Cardiac muscle cell (in vitro differentiated cells and primary cell): ENCODE results near the gene RBM19. TPM values are rescaled to one million over a fixed set of nuclear protein-coding genes. Genes with fewer than 3 reads are reported as not detected.

Experiments
- DNase-seq, 2 donors: peaks; one replicate each; pipeline versions ENCODE4 v3.0.0 to v3.0.0-alpha.2; 2010 to 2017; ENCODE audit warnings: low read depth in 1 of 2, low spot score in 1 of 2
- H3K27ac ChIP-seq: fragments of 200-600 bp; sonication (generic); 2 replicates; pipeline ENCODE4 v1.5.1; 2016
- H3K27me3 ChIP-seq: fragments of 200-600 bp; sonication (generic); 2 replicates; pipeline ENCODE4 v1.6.0; 2016; ENCODE audit warnings: control low read depth
- H3K36me3 ChIP-seq: fragments of 200-600 bp; sonication (generic); 2 replicates; pipeline ENCODE4 v1.5.1; 2016; ENCODE audit warnings: control low read depth
- H3K4me1 ChIP-seq: fragments of 200-600 bp; sonication (generic); 2 replicates; pipeline ENCODE4 v1.8.1; 2017; ENCODE audit warnings: low read depth, mild to moderate bottlenecking, mixed run types
- H3K4me3 ChIP-seq: fragments of 200-600 bp; sonication (generic); 2 replicates; pipeline ENCODE4 v1.5.1; 2016; ENCODE audit warnings: mild to moderate bottlenecking
- H3K9me3 ChIP-seq: fragments of 200-600 bp; sonication (generic); 2 replicates; pipeline ENCODE4 v1.5.1; 2017; ENCODE audit warnings: low read depth, mild to moderate bottlenecking, control low read depth
- CTCF ChIP-seq: IDR thresholded peaks from 2 replicates; pipeline ENCODE4 v1.5.1; 2012; ENCODE audit warnings: low read depth, mild to moderate bottlenecking, low read length
- polyA plus RNA-seq: library from polyadenylated mRNA; unstranded; fragments of >200 nt; fragmentation: Nextera tagmentation; extraction: Ambion mirVana; gene quantifications from 2 replicates; pipeline ENCODE4 v1.2.1, GENCODE V29; 2016
- total RNA-seq: library from RNA; depleted of rRNA; stranded (reverse); fragments of >200 nt; gene quantifications from 2 replicates; pipeline ENCODE4 v1.2.3, GENCODE V29; 2016

The RBM19 gene
- total and polyA plus RNA-seq, 2 experiments from 2014 or later = 28.1 to 31.0 TPM

GRCh38 chr12:113935459-113935858 lies 30.7 kb downstream of the RBM19 start:
- Histone ChIP-seq H3K4me1 (peaks cover 21% of the 10 kb centered on the region), H3K27ac (no peak overlapping the region), H3K9me3 (no peaks in the 10 kb centered on the region), H3K36me3 (no peaks in the 10 kb centered on the region), H3K27me3 (no peaks in the 10 kb centered on the region), H3K4me3 (no peak overlapping the region)
- TF ChIP-seq CTCF = no peak
- peak in 1 of 2 donors; percentile 14 for DNase-seq

GRCh38 chr12:113934946-113935345 lies 31.2 kb downstream of the RBM19 start:
- Histone ChIP-seq H3K27me3 (no peaks in the 10 kb centered on the region), H3K4me3 (no peak overlapping the region), H3K27ac (no peak overlapping the region), H3K36me3 (no peaks in the 10 kb centered on the region), H3K4me1 (peaks cover 21% of the 10 kb centered on the region), H3K9me3 (no peaks in the 10 kb centered on the region)
- no peak for TF ChIP-seq CTCF
- no peak for DNase-seq

GRCh38 chr12:113934060-113934814 lies 31.9 kb downstream of the RBM19 start:
- Histone ChIP-seq H3K27me3 (no peaks in the 10 kb centered on the region), H3K27ac (no peak overlapping the region), H3K36me3 (no peaks in the 10 kb centered on the region), H3K4me3 (no peak overlapping the region), H3K9me3 (no peaks in the 10 kb centered on the region), H3K4me1 (peaks cover 21% of the 10 kb centered on the region)
- TF ChIP-seq CTCF = no peak
- no peak for DNase-seq

GRCh38 chr12:113933201-113933786 lies 32.8 kb downstream of the RBM19 start:
- Histone ChIP-seq H3K36me3 (no peaks in the 10 kb centered on the region), H3K4me3 (no peak overlapping the region), H3K9me3 (no peaks in the 10 kb centered on the region), H3K4me1 (peaks cover 21% of the 10 kb centered on the region), H3K27me3 (no peaks in the 10 kb centered on the region), H3K27ac (peak overlapping the region; percentile 81)
- peak; percentile 10 for TF ChIP-seq CTCF
- peak; percentile 60 to 90 for DNase-seq

- DNase-seq = peak; percentile 21 to 76
- H3K27ac ChIP-seq = peak overlapping the region; percentile 81
- no peaks in the 10 kb centered on the region for H3K27me3 ChIP-seq
- H3K9me3 ChIP-seq = no peaks in the 10 kb centered on the region
- no peaks in the 10 kb centered on the region for H3K36me3 ChIP-seq
- H3K4me3 ChIP-seq = no peak overlapping the region
- peaks cover 21% of the 10 kb centered on the region for H3K4me1 ChIP-seq
- no peak for TF ChIP-seq CTCF
Measured at GRCh38 chr12:113932381-113933196, 33.5 kb downstream of the RBM19 start.
